Stomach (tissue), 4 donors: ENCODE results near the gene MPDU1.

Source experiments
- CTCF ChIP-seq, 7 experiments: fragments of 450-650 bp in 4 of 7; fragments of 200-600 bp in 3 of 7; sonication (generic) in 3 of 7; IDR thresholded peaks; one replicate each; pipeline ENCODE4 v1.5.1; 2016 to 2019; ENCODE audit warnings: antibody characterized with exemption in 7 of 7, control low read depth in 2 of 7, mild to moderate bottlenecking in 1 of 7
- EP300 ChIP-seq: sonication (generic); formaldehyde crosslinking; IDR thresholded peaks from one replicate; pipeline ENCODE4 v1.6.1; 2017; ENCODE audit warnings: antibody characterized with exemption
- POLR2A ChIP-seq, 4 donors: fragments of 450-650 bp; IDR thresholded peaks; one replicate each; pipeline ENCODE4 v1.6.1; 2016; ENCODE audit warnings: antibody characterized with exemption in 4 of 4, control low read depth in 2 of 4, mild to moderate bottlenecking in 1 of 4, moderate library complexity in 1 of 4
- POLR2AphosphoS5 ChIP-seq, 3 donors: sonication (generic); formaldehyde crosslinking; IDR thresholded peaks; one replicate each; pipeline ENCODE4 v1.6.1; 2016; ENCODE audit warnings: antibody characterized with exemption in 3 of 3

- no peak for TF ChIP-seq POLR2A (IDR thresholded peaks at IDR 0.05)
- no peak for TF ChIP-seq EP300
- no peak for TF ChIP-seq CTCF (IDR thresholded peaks at IDR 0.05)
- no peak for TF ChIP-seq POLR2AphosphoS5 (IDR thresholded peaks at IDR 0.05)
Observed at GRCh38 chr17:7557147-7557764, 26.4 kb upstream of the MPDU1 start.
